Activated CD4-positive, alpha-beta T cell treated with anti-CD3 and anti-CD28 coated beads, Interleukin-10, Interleukin-2, amounts not matched to agents 100 ng/mL and 50 ng/mL, durations not matched to agents 16 hours and 8 hours (primary cell): ENCODE data around the gene PLLP.
"Not testable (repeated sequence)": the region's sequence is repeated elsewhere in the genome, so short reads cannot be mapped to it uniquely, and the experiment has no call there.

Experiments used
- DNase-seq: peaks from one replicate; pipeline ENCODE4 v3.0.0-alpha.2; 2020

The PLLP gene

DNA sequence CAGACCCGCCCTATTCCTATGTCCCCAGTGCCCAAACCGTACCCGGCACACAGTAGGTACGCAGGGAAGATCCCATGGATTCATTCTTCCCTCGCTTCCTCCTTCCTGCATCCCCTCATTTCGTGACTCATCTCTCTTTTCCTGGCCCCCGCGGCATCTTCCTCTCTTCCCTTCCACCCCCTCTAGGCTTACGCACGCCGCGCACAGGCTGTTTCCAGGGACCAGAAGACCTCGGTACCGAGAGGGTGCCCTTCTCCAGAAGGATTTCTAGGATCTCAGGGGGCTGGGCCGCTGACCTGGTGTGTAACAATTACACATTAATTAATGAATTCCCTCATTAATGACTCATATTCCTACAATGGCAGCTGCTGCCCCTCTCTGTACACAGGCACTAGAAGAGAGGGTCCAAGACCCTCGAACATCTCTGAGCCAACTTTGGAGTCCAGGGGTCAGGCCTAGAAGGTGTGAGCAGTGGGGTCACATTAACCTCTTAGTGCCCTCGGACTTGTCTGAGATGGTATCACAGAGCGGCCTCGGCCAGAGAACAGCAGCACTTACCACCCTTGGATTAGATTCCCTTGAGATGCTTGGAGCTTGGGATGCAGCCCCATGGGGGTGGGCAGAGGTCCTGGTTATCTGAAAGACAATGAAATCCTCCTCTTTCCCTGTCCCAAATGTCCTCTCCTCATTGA, 16.8 kb upstream of the PLLP start:
- no peak for DNase-seq

DNA sequence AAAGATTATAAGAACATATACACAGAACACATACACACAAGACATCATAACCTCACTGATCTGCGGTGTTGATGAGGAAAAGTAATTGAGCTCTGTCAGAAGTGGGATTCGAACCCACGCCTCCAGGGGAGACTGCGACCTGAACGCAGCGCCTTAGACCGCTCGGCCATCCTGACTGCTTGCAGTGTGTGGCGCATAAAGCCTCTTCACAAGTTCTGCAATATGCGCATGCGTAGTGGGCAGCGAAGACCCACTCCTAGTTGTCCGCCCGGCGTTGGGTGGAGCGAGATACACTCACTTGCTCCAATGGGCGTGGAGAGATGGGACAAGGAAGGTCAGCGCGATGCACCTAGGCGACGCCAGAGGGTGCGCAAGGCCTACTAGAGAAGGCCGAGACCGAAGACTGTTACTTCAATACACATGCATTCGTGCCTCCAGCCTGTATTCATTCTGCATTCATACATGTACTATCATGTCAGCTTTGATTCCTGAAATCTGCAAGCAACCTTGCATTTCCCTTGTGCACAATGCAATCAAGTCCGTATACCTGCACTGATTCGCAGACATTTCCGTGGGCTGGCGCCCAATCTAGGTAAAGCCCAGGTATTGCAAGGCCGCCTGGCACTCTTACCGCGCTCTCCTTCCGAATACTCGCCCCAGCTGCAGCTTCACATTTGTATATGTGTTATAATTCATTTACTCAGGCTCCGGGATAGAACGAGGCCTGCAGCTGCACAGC, 16.1 kb upstream of the PLLP start:
- peak; percentile 99 for DNase-seq

DNA sequence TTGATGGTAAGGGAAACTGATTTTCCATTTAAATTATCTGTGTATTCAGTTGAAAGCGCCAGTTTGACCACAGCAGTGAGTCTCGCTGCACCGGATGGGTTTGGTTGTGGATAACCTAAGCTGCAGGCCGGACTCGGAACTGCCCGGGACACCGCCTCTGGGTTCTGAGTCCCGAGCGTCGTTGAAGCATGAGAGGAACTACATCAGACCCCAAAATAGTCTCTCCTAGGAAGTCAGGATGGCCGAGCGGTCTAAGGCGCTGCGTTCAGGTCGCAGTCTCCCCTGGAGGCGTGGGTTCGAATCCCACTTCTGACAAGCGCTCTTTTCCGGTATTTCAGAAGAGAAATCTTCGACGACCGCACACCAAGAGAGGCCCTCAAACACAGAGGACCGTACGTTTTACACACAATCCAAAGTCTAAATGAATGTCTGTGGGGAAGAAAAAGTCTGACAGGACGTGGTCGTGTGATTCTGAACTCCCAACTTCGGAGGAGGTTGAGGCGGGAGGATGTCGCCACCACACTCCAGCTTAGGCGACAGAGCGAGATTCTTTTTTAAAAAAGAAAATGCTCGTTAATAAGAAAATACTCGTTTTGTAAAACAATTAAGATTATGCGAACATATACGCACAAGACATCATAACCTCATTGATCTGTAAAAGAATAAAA, 15.4 kb upstream of the PLLP start:
- peak; percentile 93 for DNase-seq

DNA sequence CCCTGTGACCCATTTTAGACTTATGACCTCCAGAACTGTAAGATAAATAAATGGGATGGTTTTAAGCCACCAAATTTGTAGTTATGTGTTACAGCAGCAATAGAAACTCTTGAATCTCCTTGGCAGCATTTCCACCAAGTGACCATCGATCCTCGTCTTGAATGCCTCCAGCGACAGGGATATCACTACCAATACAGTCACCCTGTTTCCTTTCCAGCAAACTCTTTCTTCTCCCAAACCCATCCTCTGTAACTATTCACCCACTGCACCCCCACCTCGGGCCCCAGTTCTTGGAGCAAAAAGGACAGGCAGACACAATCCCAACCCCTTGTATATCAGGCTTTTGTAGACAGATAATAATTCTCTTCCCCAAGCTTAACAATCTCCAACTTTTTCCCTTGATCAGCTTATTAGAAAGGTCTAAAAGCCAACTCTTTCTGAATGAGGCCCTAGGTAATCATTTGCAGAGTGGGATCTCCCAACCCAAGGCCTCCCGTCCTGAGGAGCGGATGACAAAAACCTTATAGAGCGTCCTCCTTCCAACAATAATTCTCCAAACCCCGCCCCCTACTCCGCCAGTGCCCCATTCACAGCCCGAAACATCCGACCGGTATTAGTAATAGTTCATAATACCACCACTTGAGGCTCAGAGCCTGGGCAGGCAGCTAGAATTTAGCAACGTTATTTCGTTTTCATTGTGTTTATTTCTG, 14.7 kb upstream of the PLLP start:
- DNase-seq = no peak

DNA sequence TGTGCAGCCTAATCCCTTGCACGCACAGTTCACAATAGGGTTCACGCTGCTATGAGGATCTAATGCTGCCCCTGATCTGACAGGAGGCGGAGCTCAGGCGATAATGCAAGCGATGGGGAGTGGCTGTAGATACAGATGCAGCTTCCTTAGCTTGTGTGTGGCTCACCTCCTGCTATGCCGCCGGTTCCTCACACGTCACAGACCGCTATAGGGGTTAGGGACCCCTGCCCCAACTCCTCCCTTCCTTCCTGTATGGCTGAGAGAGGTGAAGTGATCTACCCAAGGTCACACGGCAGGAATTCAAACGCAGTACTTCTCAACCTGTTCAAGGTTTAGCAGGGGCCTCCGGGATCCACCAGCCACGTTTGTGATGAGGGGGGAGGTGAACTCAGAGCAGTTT, 13.4 kb upstream of the PLLP start:
- DNase-seq = peak; percentile 38

DNA sequence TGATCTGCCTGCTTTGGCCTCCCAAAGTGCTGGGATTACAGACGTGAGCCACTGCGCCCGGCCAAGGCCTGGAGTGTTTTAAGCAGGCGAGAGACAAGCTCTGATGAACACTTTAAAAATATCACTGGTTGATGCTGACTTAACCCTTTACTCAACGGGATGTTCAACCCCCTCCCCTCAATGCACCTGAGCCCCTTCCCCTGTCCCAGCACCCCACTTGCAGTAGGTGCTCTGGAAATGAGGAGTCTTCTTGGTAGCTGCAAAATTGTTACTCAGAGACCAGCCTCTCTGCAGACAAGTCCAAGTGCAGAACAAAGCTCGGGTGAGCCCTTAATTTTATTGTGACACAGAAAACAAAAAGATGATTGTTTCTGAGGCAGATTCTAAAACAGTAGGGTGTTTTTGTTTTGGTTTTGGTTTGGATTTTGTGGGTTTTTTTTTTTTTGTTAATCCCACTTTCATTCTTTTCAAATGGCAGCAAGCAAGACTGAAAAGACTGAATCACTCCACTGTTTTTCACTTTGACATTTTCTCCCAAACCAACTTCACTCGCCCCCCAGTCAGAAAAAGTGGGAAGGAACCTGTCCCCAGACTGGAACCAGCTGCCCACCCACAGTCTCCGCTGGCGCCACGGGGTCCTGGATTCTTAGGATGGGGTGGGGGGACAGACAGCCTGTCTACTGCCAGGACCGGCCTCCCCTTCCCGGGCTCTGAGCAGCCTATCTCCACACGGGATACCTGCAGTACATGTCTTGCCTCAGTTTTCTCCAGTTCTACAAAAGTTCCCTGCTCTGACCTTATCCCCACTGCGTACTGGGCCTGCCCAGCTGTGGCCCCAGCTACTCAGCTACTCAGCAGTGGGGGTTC, 5.2 kb upstream of the PLLP start:
- no peak for DNase-seq

DNA sequence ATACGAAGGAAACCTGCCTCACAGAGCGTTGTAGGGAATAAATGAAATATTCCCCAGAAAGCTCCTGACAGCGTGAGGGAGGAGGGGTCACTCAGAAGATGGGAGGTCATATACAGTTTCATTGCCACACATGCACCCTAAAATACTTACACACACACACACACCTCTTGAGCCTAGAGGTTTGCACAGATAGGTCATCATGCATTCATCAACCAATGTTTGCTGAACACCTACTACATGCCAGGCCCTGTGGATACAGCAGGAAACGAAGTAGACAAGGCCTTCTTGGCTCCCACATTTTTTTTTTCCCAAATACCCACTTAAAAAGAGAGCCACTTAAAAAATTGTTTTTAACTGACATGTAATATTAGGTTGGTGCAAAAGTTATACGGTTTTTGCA, 907 bp upstream of the PLLP start:
- no peak for DNase-seq

DNA sequence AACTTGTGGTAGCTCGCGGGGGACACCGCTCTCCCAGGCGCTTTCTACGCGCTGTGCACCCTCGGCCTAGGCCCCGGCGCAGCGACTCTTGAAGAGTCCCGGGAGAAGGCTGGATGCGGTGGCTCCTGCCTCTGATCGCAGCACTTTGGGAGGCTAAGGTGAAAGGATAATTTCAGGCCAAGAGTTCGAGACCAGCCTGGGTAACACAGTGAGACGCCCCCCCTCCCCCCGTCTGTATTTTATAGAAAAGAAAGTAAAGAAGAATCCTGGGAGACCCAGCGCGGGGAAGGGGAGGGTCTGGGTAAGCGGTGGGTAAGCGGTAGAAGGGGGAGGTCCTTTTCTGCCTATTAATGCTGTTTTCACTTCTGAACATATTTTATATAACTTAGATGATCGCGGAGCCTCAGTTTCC, 486 bp upstream of the PLLP start:
- no peak for DNase-seq

DNA sequence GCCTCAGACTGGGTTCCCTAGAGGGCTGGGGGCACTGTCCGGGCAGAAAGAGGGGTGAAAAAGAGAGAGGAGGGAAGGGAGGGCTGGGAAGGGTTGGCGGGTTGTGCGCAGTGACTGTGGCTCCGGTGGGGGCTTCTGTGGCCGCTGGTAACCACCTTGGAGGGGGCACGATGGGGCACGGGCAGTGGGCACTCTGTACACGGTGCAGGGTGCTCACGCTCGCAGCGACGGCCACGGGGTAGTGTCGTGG, 588 bp downstream of the PLLP start:
- DNase-seq = no peak

DNA sequence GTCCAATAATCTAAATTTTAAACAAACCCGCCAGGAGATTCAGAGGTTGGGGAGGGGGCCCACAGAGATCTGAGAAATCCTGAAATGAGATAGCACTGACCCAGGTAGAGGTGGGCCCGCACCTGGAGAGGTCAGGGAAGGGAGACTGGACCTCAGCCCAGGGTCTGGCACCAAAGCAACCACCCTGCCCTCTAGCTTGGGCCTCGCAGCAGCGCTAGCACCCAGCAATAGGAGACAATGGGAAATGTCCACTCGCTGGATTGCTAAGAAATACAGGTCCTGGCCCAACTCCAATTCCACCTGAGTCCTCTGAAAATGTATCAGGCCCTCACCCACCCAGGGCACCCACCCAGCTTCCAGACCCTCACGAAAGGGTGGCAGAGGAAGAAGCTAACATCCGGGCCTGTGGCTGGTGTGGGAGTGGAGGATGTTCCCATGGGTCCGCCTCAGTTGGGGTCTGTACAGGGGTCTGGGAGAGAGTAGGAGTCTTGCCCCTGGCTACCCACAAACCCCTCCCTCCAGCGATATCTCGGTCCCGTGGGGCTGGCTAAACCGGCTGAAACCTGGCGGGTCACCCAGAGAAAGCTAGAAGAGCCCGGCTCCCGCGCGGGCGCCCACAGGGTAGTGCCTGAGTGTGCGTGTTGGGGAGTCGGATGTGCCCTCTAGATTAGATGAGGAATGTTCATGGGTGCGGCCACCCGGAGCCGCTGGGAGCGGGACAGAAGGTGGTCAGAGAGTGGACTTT, 1.1 kb downstream of the PLLP start:
- DNase-seq = no peak

DNA sequence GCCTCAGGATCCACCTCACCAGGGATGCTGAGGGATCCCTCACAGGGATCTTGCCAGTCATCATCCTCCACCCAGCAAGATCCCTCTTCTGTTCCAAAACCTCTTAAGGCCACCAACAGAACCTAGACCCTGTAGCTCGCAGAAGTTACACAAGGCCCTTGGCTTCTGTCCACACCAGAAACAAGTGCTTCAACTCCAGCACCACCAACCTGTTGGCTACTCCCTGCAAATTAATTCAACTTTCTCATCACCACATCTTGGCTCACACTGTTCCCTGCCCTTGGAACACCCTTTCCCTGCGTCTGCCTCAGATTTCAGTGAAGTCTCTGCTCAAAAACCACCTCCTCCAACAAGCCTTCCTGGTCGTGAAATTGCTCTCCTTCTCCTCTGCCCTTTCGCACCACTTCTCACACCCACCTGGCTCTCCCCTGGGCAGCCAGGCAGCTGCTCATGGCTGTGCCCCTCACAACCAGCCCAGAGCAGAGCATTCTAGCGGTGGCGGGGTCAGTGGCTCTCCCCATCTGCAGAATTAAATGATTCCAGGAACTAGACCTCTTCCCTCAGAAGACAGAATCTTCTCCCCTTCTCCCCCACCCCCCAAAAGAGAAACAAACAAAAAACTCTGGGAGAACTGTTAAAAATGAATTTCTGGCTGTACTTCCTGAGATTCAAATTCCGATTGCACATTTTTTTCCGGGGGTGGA, 1.8 kb downstream of the PLLP start:
- DNase-seq = no peak

DNA sequence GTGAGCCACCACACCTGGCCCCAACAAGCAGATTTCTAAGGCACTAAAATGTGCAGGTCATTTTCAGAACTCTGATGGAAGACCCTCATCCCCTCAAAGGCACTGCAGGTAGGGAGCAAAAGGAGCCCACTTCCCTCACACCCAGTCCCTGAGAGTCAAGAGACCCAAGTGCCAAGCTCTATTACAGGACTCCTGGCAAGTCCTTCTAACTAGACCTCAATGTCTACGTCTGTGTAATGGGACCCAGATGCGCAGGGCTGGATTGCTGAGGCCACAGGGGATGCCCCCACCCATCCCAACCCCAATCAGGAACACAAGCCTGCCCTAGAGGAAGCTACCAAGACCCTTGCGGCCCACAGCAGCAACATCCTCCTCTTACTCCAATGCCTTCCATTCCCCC, 2.7 kb downstream of the PLLP start:
- no peak for DNase-seq

DNA sequence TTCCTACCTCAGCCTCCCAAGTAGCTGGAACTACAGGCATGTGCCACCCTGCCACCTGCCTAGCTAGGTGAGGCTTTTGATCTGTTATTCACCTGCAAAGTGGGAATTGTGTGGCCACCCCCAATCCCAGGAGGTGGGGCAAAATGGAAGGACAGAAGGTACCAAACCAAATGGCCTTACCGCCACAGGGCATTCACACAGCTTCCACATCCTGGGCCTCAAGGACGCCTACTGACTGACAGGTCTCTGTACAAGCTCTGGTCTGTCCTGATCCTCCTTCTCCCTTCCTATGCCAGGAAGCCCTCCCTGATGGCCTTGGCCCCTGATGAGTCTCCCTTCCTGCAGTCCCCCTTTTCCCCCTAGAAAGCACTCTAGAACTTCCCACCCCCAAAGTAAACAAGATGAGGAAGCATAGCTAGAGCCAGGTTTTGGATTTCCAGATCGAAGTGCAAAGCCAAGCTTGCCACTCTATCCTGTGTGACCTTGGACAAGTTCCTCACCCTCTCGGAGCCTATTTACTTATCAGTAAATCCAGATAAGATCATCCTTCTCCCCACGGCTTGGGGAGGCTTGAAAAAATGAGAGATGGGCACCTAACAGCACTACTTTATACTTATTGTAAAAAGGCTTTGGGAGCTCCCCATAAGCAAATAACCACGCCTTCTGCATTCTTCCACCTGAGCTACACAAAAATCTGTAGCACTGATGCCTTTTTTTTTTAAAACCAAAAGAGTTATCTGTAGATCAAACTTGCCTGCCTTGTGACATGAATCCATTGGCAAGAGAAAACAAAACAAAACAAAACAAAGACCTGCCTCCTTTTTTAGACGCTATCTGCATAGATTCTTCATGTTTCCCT, 4.5 kb downstream of the PLLP start:
- DNase-seq = no peak

DNA sequence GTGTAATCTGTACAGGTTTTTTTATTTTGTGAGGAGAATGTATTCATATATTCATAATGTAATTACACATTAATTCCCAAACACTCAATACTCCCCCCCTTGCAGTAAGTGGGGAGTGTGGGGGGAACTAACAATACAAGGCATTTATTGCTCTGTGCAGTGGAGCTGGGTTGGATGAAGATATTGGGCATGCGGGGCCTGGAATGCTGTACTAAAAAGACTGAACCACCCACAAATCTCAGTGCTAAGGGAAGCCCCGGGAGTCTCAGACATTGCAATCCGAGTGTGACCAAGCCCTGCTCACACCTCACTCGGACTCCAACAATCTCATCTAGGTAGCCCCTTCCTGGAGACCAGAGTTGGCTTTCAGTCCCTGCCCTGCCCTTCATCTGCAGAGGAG, 6.0 kb downstream of the PLLP start:
- DNase-seq = no peak

DNA sequence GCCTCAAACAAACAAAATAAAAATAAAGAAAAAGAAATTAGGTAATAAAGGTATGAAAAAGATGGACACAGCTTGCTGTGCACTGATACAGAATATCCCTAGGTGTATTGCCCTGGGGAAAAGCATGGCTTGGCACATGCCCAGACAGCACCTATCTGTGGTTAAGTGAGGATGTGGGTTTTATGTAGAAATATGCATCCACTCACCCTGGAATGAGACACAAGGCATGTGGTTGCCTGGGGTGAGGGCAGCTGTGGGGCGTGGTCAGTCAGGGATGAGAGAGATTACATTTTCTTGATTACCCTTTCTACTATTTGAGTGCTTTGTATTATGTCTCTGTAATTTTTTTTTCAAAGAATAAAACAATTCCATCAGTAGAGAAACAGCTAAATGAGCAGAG, 6.9 kb downstream of the PLLP start:
- peak; percentile 67 for DNase-seq

DNA sequence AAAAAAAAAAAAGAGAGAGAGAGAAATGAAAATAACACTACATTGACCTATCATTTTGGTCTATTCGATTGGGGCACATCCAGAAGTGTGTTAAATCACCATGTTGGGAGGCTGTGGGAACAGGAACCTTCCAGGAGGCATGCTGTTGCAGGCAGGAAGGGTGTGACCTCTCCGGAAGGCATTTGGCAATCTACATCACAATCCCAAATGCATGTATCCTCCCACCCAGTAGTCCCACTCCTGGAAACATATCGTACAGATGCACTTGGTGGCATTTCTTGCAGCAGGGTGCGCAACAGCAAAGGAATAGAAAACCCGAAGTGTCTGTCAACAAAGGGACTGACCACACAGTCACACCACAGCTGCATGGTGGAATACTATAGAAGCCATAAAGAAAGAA, 7.9 kb downstream of the PLLP start:
- no peak for DNase-seq

DNA sequence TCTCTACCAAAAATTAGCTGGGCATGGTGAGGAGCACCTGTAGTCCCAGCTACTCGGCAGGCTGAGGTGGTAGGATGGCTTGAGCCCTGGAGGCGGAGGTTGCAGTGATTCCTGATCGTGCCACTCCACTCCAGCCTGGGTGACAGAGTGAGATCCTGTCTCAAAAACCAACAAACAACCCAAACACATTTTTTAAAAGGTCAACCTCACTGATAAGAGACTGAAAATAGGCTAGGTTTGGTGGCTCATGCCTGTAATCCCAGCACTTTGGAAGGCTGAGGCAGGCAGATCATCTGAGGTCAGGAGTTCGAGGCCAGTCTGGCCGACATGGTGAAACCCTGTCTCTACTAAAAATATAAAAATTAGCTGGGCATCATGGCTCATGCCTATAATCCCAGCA, 8.5 kb downstream of the PLLP start:
- DNase-seq = not testable (repeated sequence)

DNA sequence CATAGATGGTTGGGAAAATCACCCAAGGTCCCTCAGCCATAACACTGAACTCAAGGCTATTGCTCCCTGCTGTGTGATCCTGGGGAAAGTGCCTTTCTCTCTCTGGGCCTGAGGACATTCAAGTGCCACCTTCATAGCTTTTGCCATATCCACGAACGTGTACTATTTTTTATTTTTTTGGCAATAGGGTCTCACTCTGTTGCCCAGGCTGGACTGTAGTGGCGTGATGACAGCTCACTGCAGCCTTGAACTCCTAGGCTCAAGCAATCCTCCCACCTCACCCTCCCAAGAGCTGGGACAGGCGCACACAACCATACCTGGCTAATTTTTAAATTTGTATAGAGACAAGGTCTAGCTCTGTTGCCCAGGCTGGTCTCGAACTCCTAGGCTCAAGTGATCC, 10.6 kb downstream of the PLLP start:
- DNase-seq = no peak

DNA sequence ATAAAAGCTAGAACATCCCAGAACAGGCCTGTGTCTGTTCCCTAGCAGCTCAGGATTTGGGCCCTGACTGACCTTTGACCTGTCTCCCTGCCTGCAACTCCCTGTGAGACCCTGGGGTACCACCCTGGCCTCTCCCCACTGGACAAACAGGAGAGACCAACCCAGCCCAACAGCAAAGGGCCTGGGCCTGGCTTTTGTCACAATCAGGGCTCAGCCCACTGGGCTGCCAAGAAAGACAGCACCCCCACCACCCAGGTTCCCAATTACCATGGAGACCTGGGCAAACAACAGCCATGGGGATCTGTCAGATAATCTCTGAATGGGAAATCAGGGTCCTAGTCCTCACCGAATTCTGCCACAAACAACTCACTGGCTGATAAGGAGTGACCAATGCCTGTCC, 11.1 kb downstream of the PLLP start:
- DNase-seq = no peak

DNA sequence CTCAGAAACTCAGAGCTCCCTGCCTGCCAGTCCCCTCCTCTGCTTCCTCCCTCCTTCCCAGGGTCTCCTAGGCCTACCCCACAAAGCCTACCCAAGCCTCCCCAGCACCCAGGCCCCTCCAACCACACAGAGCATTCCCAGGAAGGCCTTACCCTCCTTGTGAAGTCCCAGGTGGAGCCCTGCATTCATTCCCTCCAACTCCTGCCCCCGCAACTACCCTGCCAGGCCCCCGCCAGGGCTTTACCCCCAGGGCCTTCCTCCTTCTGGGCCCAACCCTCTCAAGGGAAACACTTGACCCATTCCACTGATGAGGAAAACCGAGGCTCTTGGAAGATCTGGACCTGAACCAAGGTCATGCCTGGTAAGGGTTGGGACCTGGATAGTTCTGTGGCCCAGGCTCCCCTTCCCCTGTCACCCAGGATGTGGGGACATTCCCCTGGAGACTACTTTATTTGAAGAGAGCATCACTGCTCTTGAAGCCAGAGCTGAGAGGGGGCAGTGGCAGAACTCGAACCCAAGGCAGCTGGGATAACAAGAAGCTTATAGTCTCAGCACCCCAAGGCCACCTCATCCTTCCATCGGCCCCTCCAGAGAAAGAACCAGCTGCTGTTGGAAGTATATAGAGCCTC, 12.5 kb downstream of the PLLP start:
- no peak for DNase-seq
